Measurements from ENCODE around the gene DPF1.
"Not testable (repeated sequence)": the region's sequence is repeated elsewhere in the genome, so short reads cannot be mapped to it uniquely, and the experiment has no call there.

DPF1 gene

GRCh38 chr19:38250428-38250820, 26.4 kb upstream of the DPF1 start:
- DNase-seq = no peak

GRCh38 chr19:38248421-38248820, 24.4 kb upstream of the DPF1 start:
- no peak for DNase-seq

DNA sequence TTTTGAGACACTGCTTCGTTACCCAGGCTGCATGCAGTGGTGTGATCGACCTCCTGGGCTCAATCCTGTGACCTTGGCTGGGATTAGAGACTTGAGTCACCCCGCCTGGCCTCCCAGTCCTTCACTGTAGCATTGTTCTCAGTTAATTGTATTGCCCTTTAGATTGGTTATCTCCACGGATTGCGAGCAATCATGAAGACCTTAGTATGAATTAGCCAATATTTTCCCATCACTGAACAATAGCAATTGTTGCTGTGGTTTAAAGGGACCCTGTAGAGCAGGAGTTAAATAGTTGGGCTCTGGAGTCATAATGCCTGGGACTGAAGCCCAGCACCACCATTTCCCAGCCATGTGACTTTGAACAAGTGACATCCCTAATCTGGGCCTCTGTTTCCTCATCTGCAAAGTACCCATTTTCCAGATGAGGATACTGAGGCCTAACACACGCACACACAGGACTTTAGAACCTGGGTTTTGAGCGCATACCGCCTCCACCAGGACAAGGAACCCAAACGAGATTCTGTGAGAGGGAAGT, 23.8 kb upstream of the DPF1 start:
- DNase-seq = no peak

GRCh38 chr19:38247126-38247525, 23.1 kb upstream of the DPF1 start:
- no peak for DNase-seq

DNA sequence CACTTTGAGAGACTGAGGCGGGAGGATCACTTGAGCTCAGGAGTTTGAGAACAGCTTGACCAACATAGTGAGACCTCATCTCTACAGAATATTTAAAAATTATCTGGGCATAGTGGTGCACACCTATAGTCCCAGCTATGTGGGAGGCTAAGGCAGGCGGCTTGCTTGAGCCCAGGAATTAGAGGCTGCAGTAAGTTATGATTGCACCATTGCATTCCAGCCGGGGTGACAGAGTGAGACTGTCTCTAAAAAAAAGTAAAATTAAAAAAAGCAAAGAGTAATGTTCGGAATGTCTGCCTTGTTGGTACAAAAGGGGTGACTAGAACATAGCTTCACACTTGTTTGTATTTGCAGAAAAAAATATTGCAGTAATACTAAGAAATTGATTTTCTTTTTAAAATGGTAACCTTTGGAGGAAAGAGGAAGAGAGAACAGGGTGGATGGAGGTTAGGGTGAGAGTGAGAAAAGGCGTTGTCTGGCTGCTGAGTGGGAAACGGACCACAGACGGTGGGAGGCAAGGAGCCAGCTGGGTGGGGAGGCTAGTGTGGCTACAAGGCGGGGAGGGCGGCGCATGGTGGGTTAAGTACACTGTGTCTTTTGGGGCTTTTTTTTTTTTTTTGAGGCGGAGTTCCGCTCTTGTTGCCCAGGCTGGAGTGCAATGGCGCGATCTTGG, 21.9 kb upstream of the DPF1 start:
- DNase-seq = no peak

GRCh38 chr19:38243279-38243673, 19.3 kb upstream of the DPF1 start:
- no peak for DNase-seq

- no peak for DNase-seq
These were observed 15.8 kb upstream of the DPF1 start for GRCh38 chr19:38239816-38240215.

DNA sequence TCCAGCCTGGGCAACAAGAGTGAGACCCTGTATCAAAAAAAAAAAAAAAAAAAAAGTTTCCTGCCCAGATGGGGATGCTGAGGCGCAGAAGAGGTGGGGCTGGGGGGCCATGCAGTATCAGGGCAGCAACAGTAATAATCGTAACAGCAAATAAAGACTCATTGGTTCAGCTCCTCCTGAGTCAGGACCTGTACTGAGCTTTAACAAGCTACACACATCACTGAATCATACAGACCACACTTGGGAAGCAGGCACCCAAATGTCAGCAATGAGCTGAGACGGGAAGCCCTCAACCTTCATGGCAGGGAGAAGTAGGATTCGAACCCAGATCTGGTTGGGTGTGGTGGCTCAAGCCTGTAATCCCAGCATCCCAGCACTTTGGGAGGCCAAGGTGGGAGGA, 10.6 kb upstream of the DPF1 start:
- no peak for DNase-seq

GRCh38 chr19:38233740-38234251, 9.8 kb upstream of the DPF1 start:
- peak; percentile 69 for DNase-seq

DNA sequence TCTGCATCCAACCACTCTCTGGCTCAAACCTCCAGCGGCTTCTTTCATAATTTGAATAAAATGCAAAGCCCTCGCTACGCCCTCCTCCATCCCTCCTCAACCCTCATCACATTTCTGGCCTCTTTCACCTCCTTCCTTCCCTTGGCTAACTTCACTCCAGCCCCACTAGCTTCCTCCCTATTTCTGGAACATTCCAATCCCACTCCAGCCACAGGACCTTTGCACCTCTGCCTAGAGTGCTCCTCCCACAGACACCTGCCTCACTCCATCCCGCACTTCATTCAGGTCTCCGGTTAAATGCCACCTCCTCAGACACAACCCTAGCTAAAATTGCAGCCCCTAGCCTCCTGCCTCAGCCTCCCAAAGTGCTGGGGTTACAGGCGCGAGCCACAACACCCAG, 7.9 kb upstream of the DPF1 start:
- no peak for DNase-seq

GRCh38 chr19:38230506-38231133, 6.6 kb upstream of the DPF1 start:
- not testable (repeated sequence) for DNase-seq

DNA sequence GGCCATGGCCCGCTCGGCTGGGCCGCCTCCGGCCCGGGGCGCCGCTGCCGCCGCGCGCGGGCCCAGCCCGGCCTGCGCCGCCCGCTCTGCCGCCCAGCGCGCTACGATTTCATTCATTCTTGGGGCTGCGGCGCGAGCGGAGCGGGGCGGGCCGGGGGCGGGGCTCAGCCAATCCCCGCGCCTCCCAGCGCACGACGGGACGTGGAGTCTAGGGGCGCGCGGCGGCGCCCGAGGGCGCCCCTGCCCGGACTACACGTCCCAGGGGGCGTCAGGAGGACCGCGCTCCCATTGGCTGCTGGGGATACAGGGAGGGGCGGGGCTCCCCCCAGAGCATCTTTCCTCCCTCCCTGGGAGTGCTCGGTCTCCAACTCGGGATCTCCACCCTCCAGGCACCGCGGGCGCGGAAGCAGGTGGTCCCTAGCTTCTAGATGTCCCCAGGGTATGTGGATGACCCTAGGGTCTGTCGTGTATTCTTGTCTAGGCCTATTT, 5.6 kb upstream of the DPF1 start:
- peak; percentile 32 for DNase-seq

DNA sequence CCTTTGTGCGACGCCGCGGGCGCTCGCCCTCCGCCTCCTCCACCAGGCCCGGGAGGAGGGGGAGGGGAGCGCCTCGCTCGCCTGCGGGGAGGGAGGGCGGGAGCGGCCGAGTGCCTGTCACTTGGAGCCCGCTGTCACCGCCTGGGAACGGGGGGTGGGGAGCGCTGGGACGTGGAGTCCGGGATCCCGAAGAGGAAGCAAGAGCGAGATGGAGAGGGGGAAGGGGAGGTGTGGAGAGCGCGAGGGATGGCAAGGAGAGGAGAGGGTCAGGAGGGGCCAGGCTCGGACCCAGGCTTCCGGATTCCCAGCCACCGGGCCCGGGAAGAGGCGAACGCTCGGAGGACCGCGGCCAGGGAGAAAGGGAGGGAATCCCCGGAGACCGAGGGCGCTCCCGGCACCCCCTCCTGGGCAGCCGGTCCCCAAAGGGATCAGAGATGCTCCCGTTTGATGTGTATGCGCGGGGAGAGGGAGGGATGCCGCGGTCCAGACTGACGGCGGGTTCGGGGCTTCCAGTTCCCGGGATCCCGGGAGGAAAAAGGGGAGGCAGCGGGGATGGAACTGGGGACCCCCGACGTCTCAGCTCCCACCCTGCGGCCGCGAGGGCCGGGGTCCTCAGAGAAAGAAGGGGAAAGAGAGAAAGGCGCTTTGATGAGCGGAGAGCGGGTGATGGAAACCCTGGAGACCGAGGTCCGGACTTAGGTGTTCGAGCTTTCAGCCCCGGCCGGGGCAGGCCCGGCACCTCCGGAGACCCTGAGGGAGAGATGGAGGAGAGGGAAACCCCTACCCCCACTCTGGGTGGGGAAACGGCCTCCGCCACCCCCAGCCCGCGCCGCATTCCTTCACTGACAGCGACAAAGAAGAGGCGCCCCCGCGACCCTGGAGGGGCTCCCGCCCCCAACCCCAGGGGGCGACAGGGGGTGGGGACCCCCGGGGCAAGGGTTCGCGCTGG, 4.7 kb upstream of the DPF1 start:
- DNase-seq = no peak

GRCh38 chr19:38228005-38228377, 4.0 kb upstream of the DPF1 start:
- DNase-seq = no peak

- no peak for DNase-seq
These were observed 3.4 kb upstream of the DPF1 start for GRCh38 chr19:38227287-38228004.

GRCh38 chr19:38224863-38225218, 819 bp upstream of the DPF1 start:
- DNase-seq = not testable (repeated sequence)

GRCh38 chr19:38223617-38224013, 407 bp downstream of the DPF1 start:
- no peak for DNase-seq

GRCh38 chr19:38223119-38223523, 901 bp downstream of the DPF1 start:
- DNase-seq = no peak

DNA sequence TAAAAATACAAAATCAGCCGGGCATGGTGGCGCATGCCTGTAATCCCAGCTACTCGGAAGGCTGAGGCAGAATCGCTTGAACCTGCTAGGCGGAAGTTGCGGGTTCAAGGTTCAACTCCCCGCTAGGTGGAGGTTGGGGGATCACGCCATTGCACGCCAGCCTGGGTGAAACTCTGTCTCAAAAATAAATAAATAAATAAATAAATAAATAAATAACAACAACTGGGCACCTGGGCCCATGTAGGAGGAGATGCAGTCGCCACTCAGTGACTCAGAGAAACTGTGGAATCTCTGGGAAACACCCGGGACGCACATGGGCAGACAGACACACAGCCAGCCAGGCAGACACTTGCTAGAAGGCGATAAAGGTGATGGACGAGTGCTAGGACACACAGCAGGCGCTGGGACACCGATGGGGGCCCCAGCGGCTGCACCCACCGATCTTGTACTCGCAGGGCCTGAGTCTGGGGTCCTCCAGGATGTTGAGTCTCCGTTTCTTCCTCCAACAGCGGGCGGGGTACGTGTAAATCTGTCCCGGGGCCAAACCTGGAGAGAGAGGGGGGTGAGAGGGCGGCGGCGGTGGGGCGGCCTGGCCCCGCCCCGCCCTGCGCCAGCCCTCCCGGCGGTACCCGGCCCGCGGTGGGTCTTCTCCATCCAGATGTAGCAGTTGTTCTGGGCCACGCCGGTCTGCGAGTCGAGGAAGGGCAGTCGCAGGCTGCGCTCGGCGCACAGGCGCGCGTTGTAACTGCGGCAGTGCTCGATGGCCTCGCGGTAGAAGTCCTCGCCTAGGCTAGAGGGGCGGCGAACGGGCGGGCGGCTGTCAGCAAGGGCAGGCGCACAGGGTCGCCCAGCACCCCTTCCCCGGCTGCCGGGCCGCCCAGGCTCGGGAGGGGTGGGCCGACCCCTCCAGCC, 1.8 kb downstream of the DPF1 start:
- no peak for DNase-seq

DNA sequence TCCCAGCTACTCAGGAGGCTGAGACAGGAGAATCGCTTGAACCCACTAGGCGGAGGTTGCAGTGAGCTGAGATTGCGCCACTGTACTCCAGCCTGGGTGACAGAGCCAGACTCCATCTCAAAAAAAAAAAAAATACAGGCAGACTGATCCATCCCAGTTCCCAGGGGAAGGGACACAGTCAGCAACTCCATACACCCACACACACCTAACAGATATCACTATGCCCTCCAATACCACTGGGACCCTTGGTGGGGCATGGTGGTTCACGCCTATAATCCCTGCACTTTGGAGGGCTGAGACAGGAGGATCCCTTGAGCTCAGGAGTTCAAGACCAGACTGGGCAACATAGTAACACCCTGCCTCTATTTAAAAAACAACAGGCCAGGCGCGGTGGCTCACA, 2.6 kb downstream of the DPF1 start:
- DNase-seq = no peak

DNA sequence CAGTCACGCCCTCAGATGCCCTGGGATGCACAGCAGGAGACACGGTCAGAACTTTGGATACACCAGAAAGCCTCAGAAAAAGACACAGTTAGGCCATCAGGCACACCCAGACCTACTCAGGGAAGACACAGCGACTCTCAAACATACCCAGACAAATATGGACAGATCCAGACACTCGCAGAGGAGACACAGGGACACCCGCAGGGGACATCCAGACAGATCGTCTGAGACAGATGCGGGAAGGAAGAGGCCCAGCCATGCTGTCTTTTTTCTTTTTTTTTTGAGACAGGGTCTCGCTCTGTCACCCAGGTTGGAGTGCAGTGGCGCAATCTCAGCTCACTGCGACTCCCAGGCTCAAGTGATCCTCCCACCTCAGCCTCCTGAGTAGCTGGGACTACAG, 4.8 kb downstream of the DPF1 start:
- no peak for DNase-seq

Data from effector CD4-positive, alpha-beta T cell (primary cell).